GM19455 (cell line): ENCODE results near the gene DIAPH1.

ENCODE experiments used
- ATAC-seq: cut with Tn5 transposase; IDR thresholded peaks from one replicate; pipeline ENCODE4 v1.9.1; 2021; ENCODE audit not compliant: unreplicated experiment

Gene DIAPH1

GRCh38 chr5:141640051-141640415, 21.2 kb upstream of the DIAPH1 start:
- ATAC-seq: no peak

GRCh38 chr5:141639357-141640050, 20.7 kb upstream of the DIAPH1 start:
- no peak for ATAC-seq

- ATAC-seq: no peak
Observed at GRCh38 chr5:141638771-141639170, 20.0 kb upstream of the DIAPH1 start.

GRCh38 chr5:141637767-141638419, 19.1 kb upstream of the DIAPH1 start:
- no peak for ATAC-seq

- ATAC-seq: peak; percentile 36
Observed at GRCh38 chr5:141637123-141637766, 18.4 kb upstream of the DIAPH1 start.

- ATAC-seq: peak; percentile 74
Observed at GRCh38 chr5:141636413-141637122, 17.8 kb upstream of the DIAPH1 start, which contains the start of the genes HDAC3 and RELL2. HDAC3 (minus strand) TSS chr5:141636849; CDS start chr5:141636790, 59 bp downstream. RELL2 (plus strand) TSS chr5:141636997; CDS start chr5:141638226, 1,229 bp downstream.

- no peak for ATAC-seq
Observed at GRCh38 chr5:141636106-141636412, 17.3 kb upstream of the DIAPH1 start.

- ATAC-seq: no peak
Observed at GRCh38 chr5:141635646-141636045, 16.8 kb upstream of the DIAPH1 start.

GRCh38 chr5:141634720-141635119, 15.9 kb upstream of the DIAPH1 start:
- ATAC-seq: no peak

- ATAC-seq: peak; percentile 54
Observed at GRCh38 chr5:141633871-141634561, 15.2 kb upstream of the DIAPH1 start.

GRCh38 chr5:141632650-141633049, 13.8 kb upstream of the DIAPH1 start:
- ATAC-seq: no peak

GRCh38 chr5:141630570-141631140, 11.9 kb upstream of the DIAPH1 start:
- no peak for ATAC-seq

- ATAC-seq: no peak
Observed at GRCh38 chr5:141628175-141628788, 9.5 kb upstream of the DIAPH1 start.

- no peak for ATAC-seq
Observed at GRCh38 chr5:141623611-141624010, 4.8 kb upstream of the DIAPH1 start.

GRCh38 chr5:141623186-141623585, 4.4 kb upstream of the DIAPH1 start:
- peak; percentile 40 for ATAC-seq

GRCh38 chr5:141618030-141618803, 583 bp downstream of the DIAPH1 start:
- peak; percentile 37 for ATAC-seq

- ATAC-seq: no peak
Observed at GRCh38 chr5:141617682-141618029, 1.1 kb downstream of the DIAPH1 start.

GRCh38 chr5:141617128-141617527, 1.7 kb downstream of the DIAPH1 start:
- no peak for ATAC-seq

- ATAC-seq: no peak
Observed at GRCh38 chr5:141615991-141616720, 2.6 kb downstream of the DIAPH1 start.
